Eye (tissue), 1 donor: ENCODE measurements around the gene PPP1R14C.
"Not testable (repeated sequence)": the region's sequence is repeated elsewhere in the genome, so short reads cannot be mapped to it uniquely, and the experiment has no call there.

Source experiments
- DNase-seq: peaks from one replicate; pipeline ENCODE4 v3.0.0-alpha.2; 2015

Gene PPP1R14C

DNA sequence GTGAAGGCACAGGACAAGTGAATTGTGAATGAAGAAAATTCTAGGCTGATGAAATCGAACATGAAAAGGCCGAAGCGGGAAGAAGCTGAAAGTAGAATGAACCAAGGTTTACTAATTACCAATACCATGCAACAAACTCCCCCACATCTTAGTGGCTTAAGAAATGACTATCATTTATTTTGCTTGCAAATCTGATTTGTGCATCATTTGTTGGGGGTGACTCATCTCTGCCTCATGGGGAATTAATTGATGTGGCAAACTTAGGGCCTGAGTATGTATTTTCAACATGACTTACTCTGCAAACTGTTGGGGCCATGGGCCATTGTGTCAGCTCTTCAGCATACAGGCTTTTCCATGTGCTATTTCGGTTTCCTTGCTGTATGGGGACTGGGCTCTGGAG, 26.8 kb downstream of the PPP1R14C start:
- no peak for DNase-seq

DNA sequence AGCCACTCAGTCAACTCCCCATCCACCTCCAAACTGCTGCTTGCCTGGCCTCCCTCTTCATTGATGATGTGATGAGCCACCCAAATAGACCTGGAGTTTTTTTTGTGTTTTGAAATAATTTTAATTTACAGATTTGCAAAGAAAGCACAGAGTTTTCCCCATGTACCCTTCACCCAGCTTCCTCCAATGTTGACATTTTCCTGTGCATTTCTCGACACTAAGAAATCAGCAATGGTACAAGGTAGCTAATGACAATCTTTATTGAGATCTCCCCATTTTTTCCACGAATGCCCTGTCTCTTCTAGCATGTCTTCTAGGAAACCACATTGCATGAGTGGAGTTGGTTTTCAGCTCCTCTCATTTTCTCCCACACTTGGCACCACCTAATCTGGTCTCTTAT, 30.1 kb downstream of the PPP1R14C start:
- no peak for DNase-seq

DNA sequence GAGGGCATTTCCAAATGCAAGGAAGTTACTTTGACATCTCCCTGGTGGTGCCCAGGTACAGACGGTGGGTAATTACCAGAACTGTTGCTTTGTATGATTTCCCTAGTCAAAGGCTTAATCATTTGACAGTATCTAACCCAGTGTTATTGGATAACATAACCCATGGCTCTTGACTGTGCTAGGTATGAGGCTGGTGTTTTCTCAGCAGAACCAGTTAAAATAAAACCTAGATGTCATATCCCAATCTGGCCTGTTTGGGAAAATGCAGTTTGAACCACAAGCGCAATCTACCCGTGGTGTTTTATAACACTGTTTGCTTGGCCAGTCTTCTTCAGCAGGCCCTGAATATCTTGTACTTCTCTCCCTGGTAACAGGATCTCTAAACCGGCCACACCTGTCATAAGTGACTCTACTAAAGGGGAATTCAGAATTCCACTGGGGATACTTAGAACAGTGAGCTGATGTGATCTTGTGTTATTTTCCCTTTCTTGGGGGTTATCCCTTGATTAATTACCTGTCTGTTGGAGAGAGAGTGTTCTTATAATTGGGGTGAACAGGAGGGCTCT, 32.8 kb downstream of the PPP1R14C start:
- no peak for DNase-seq

DNA sequence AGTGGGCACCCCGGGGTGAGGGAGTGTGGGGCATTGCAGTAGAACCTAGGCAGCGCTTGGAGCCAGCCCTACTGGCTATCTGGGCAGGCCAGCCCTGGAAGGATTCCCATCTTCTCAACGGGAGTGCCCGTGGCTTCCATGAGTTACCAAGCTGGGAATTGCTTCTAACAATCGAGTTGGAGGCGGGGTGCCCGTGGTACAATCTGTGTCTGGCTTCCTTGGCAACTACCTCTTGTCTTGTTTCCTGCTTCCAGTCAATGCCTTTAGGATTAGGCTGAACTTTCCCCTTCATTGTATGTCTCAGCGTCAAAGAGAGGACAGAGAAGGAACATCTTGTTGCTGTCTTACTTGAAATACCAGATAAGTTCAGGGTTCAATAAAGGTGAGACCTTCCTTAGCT, 33.3 kb downstream of the PPP1R14C start:
- DNase-seq, result no peak

DNA sequence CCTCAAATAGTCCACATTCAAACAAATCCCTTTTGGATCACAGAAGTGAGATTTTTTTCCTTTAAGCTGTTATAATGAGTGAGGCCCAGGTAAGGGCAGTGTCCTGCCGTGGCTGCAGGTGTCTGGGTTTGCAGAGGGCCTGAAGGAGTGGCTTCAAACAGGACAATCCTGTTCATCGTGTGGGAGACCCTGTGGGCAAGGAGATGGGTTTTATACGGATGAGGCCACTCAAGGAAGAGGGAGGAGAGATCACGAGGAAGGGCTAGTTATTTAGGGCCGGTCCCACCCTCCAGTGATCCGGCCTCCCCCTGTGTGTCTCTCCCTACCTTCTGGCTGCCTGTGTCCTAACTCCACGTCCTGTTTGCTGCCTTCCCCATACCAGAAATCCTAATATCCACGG, 33.8 kb downstream of the PPP1R14C start:
- DNase-seq, result no peak

DNA sequence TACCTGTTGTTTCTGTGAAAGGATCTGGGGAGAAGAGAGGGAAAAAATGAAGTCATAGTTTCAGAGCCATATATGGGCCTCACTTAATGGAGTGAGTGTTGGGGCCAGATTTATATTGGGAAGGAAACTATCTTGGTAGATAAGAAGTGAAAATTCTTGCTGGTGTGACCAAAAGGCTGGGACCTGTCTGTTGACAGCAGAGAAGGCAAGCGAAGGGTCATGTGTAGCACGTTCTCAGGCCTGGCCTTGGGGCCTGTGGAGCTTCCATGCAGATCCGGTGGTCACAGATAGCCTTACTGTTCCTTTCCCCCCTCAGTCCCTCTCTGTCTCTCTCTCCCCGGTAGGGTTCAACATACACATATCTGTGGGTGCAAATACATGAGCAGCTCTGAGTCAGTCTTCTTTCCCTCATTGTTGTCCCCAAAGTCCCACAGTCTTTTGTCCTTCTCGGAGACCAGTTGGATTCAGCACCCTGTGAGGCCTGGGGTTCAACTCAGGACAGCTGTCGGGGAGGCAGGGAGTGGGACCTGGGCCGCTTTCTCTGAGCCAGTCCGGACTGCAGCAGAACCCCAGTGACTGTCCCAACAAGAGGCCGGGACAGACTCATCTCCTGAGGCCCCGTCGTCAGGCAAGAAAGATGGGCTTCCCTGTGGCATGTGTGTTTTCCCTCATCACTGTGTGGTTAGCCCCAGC, 34.6 kb downstream of the PPP1R14C start:
- no peak for DNase-seq

DNA sequence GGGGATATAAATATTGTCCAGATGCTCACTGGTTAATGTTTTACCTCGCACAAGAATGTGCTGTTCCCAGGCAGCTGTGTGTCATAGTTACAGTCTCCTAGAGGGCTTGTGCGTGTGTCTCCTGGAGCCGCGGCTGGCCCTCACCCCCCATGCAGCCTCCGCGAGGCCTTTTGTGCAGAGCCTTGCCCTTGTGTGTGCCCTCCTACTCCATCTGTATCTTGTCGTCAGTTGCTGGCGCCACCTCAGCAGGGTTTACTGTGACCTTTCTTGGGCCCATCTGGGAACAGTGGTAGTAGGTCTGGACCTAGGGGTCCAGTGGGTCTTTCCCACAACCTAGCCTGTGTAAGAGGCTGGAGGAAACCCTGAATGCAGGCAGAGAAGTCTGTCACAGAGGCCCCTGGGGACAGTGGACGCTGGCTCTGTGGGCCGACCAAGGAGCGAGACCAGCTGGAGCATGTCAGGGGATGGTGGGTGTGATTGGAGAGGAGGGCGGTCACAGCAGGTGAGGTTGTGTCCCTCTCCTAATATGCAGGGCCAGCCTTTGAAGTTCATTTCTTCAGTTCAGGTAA, 35.2 kb downstream of the PPP1R14C start:
- peak; percentile 60 for DNase-seq

DNA sequence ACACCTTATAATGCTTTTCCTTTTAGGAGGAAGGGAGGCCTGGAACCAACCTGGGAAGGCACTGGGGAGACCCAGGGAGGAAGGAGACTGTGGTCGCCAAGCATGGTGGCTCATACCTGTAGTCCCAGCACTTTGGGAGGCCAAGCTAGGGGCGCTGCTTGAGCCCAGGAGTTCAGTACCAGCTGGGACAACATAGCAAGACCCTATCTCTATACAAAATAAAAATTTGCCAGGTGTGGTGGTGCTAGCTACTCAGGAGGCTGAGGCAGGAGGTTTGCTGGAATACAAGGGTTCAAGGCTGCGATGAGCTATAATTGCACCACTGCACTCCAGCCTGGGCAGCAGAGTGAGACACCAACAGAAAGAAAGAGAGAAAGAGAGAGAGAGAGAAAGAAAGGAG, 36.2 kb downstream of the PPP1R14C start:
- no peak for DNase-seq

DNA sequence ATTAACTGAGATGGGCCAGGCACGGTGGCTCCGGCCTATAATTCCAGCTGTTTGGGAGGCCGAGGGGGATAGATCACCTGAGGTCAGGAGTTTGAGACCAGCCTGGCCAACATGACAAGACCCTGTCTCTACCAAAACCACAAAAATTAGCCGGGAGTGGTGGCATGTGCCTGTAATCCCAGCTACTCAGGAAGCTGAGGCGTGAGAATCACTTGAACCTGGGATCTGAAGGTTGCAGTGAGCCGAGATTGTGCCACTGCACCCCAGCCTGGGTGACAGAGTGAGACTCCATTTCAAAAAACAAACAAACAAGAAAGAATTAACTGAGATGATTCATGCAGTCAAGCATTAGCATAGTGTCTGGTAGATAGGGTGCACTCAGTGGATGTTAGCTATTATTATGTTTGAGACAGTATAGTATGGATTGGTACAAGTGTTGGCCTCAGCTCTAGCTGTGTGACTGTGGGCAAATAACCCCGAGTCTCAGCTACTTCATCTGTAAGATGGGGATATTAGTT, 37.1 kb downstream of the PPP1R14C start:
- DNase-seq, result not testable (repeated sequence)

DNA sequence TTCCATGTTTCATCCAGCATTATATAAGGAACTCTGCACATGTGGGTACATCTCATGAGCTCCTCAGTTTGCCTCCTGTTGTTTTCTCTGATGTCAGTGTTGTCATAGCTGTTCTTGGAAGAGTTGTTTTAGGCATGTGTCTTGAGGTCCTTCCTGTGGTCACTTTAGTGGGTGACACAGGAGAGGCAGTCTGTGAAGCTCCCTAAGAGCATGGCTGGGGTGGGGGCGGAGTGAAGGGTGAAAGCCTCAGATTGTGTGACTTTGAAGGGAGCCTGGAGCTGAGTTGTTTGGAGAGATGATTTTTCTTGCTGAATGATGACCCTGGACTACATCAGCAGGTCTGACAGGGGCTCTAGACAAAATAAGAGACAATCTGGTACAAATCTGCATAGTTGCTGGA, 37.7 kb downstream of the PPP1R14C start:
- DNase-seq, result no peak

DNA sequence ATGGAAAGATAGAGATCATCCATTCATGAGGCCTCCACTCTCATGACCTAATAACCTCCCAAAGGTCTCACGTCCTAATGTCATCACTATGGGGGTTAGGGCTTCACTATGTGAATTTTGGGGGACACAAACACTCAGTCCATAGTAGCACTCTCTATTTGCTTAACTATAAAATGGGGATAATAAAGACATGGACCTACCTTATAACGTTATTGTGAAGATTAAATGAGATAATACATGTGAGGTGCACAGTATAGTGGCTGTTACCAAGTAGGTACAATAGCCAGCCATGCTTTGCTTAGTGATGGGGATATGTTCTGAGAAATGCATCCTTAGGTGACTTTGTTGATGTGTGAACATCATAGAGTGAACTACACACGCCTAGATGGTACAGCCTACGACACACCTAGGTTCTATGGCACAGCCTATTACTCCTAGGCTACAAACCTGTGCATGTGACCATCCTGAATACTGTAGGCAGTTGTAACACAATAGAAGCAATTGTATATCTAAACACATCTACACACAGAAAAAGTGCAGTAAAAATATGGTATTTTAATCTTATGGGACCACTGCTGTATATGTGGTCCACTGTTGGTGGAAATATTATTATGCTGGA, 39.7 kb downstream of the PPP1R14C start:
- no peak for DNase-seq

DNA sequence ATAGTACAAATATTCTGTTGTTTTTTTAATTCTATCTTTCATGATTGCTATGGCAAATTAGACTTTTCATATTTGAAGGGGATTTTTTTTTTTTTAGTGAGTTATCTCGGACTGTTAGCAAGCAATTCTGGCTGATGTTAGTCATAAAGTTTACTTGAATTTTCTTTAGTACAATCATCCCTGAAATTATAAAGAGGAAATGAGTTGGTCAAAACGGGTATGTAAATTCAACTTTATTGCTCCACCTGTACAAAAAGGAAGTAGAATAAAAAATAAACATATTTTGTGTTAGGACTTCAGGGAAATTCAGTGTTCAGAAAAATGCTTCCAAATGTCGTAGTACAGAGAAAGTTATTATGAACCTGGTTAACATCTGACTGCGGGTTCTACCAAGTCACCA, 40.3 kb downstream of the PPP1R14C start:
- DNase-seq, result no peak

DNA sequence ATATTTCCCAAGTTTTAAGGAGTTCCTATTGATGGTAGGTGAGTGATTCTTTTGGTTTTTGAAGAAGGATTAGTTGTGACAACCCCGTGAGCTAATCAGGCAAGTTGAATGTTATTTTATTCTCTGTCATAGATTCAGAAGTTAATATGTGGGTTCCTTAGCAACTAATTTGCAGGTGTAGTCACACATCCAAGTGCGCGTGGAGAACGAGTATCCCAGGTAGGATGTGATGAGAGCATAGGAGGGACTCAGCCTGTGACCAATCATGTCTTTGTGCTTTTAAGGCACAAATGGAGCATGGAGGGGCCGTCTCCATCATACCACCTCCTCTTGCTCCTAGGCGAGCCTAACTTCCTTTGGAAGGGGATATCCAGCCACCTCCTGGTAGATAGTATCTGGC, 41.1 kb downstream of the PPP1R14C start:
- DNase-seq, result no peak

DNA sequence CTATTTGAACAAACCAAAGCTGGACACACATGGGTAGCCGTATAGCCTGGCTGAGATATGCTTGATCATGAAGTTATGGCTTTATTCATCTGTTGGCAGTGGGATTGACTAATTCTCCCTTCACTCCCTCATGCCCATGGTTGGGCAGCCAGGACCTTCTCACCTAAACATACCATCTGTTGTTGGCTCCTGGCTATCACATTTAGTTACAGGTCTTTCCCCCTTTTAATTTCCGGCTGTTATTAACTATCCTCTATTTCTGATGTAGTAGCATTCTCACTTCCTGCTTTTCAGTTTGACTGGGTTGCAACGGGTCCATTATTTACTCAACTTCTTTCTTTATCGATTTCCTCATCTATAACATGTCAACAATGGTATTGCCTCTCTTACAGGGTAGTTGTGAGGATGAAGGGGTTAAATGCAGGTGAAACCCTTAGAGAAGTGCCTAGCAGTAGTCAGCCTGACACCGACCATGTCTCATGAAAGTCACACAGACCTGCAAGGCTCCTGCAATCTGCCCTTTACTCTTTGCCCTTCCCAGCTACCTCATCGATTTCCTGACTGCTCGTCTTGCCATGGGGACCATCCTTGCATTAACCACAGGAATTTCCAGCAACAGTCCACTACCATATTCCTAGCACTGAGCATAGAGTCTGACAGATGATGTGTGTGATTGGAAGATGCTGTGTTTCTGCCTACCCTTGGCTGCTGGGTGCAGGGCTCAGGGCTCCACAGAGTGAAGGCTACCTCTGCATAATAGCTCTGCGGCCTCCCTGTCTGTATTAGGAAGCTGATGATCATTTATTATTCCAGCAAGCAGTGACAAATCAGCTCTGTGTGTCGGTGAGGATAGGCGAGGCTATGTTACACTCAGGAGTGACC, 42.2 kb downstream of the PPP1R14C start:
- no peak for DNase-seq

DNA sequence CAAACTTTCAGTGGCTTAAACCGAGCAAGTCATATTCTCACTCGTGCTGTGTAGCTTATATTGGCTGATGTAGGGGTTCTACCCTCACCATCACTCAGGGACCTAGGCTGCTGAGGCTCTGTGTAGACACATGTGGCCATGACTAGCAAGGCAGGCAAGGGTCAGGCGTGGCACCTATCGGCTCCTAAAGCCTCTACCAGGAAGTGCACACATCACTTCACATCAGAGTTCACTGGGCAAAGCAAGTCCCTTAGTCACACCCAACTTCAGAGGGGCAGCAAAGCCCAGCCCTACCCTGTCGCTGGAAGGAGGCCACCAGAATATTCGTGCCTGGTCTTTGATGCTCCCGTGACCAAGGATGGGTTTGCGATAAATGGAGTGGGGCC, 42.9 kb downstream of the PPP1R14C start:
- DNase-seq, result no peak

DNA sequence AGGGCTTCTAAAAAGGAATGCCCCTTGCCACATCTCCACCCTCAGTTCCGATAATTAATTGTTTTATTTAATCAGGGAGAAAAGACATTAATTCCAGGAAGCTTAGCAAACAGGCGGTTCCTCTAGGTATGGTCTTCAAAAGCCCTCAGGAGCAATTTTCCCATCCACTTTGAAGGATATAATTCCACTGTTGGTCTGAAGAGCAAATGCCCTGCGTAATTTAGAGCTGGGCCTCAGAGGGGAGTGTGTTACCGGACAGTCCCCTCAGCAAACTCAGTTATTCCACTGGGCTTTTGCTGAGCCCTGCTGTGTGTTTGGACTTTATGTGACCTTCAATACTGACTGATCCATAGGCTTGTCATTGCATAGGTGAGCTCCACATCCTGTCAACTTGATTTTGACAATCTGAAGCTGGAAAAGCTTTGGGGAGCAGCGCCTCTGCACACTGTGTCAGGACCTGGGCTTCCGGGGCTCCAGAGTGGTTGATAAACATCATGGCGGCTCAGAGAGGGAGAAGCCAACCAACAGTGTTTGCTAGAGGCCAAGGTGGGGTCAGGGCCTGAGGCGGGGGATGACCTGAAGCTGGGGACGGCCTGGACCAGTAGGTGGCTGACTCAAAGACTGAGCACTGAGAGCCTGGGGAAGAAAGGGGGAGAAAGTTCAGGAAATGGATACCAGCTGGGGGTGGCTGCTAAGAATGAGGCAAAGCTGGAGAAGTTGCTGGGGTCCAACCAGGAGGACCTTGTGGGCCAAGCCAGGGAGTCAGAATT, 43.5 kb downstream of the PPP1R14C start:
- no peak for DNase-seq

DNA sequence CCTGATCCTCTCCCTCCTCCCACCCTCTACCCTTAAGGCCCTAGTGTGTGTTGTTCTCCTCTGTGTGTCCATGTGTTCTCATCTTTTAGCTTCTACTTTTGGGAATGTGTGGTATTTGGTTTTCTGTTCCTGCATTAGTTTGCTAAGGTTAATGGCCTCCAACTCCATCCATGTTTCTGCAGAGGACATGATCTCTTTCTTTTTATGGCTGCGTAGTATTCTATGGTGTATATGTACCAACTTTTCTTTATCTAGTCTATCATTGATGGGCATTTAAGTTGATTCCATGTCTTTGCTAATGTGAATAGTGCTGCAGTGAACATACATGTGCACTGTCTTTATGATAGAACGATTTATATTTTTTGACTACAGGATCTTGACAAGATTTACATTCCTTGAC, 44.6 kb downstream of the PPP1R14C start:
- DNase-seq, result not testable (repeated sequence)

DNA sequence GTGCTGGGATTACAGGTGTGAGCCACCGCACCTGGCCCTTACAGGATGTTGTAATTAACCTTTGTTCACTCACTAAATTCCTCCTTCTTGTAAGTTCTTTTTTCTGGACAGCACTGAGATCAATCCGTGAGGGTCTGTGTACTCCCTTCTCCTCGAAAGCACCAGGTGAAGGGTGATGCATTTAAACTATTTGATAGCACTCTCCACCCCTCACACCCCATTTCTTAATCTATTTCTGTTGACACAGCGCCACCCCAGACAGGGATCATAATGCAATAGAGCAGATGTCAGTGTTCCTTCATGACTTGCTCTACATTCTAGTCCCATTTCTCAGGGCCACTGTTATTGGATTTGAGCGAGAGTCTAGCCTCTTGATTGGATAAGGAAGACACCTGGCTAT, 46.3 kb downstream of the PPP1R14C start:
- DNase-seq, result no peak

DNA sequence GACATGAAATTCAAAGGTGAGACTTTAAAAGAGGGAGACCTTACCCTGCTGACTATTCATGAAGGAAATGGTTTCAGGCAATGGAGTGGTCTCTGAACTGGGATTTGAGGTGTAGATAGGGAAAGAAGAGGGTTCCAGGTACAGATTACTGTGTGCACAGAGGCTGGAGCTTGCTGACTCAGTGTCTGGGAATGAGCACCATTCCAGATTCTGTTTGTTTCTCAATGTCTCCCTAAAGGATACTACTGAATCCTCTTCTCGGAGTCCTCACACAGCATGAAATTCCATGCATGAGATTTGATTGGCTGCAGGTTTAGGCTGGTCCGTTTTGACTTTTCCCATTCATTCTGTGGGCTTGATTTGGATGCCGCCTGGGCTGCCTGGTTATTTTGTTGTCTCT, 49.0 kb downstream of the PPP1R14C start:
- no peak for DNase-seq

DNA sequence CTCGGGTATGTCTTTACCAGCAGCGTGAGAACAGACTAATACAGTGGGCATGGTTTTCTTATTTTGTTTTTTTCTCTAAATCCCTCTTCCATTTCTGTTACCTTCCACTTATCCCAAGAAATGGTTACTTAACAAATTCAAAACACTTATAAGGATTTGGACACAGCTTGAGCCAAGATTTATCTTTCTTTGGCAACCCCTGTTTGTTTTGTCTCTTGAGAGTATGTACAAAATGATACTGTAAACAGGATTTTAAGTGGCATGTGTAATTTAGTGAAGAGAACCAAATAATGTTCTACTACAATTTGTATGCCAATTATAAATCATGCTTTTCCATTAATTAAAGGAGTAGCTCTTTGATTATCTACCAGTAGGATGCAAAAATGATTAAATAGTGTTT, 51.4 kb downstream of the PPP1R14C start:
- DNase-seq, result no peak

DNA sequence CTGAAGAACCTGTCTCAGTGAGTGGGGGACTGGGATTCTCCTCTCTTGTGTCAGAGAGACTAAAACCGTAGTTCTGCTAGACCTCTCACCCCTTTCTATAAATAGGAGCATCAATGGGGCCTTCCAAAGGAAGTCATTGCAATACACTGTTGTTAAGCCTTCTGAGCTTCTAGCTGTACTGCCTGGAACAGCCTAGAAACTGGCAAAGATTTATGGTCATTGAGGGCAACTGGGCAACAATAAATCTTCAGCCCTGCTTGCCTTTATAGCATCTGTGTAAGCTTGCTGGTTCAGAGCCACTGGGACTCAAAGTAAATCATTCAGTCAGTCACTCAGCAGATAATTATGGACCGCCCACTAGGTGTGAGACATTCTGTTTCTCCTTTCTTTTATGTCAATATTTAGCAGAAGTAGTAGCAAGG, 53.2 kb downstream of the PPP1R14C start:
- no peak for DNase-seq
